Peyer's patch (tissue), 4 donors: ENCODE measurements around the gene ANKRD44.

Experiments
- POLR2A ChIP-seq, 2 donors: fragments of 450-650 bp; IDR thresholded peaks; one replicate each; pipeline ENCODE4 v1.5.1; 2017; ENCODE audit warnings: antibody characterized with exemption in 2 of 2, mild to moderate bottlenecking in 2 of 2, moderate library complexity in 2 of 2
- TF ChIP-seq, protein P1 (sequence below), 6 experiments: fragments of 450-650 bp in 4 of 6; fragments of 200-600 bp in 2 of 6; sonication (generic) in 1 of 6; IDR thresholded peaks; one replicate each; pipeline ENCODE4 v1.5.1; 2017 to 2019; ENCODE audit warnings: antibody characterized with exemption in 6 of 6, mild to moderate bottlenecking in 3 of 6, moderate library complexity in 1 of 6

DNA sequence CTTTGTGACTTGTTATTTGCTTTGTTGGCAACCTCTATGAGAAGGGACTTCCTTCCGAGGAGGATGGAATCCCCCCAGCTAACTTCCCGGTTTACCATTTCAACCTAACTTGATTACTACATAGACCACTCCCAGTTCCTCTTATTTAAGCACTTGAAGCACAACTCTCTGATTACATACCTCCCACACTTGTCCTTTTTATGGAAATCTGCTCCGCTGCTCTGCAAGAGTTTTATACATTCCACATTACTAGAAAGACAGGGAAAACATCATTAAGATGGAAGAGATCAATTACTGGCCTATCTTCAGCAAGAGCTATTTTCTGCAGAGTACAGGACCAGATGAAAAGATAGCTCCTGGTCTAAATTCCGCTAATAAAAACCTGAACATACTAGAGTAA lies 224.1 kb downstream of the ANKRD44 start:
- TF ChIP-seq, protein P1, sequence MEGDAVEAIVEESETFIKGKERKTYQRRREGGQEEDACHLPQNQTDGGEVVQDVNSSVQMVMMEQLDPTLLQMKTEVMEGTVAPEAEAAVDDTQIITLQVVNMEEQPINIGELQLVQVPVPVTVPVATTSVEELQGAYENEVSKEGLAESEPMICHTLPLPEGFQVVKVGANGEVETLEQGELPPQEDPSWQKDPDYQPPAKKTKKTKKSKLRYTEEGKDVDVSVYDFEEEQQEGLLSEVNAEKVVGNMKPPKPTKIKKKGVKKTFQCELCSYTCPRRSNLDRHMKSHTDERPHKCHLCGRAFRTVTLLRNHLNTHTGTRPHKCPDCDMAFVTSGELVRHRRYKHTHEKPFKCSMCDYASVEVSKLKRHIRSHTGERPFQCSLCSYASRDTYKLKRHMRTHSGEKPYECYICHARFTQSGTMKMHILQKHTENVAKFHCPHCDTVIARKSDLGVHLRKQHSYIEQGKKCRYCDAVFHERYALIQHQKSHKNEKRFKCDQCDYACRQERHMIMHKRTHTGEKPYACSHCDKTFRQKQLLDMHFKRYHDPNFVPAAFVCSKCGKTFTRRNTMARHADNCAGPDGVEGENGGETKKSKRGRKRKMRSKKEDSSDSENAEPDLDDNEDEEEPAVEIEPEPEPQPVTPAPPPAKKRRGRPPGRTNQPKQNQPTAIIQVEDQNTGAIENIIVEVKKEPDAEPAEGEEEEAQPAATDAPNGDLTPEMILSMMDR (IDR thresholded peaks at IDR 0.05), result no peak
- no peak for TF ChIP-seq POLR2A (IDR thresholded peaks at IDR 0.05)
